Activated T-cell treated with anti-CD3 and anti-CD28 coated beads, Interleukin-2, amount 50 U/mL, for 48 hours (primary cell): Measurements from ENCODE around the gene LPP.
"Not testable (repeated sequence)": the region's sequence is repeated elsewhere in the genome, so short reads cannot be mapped to it uniquely, and the experiment has no call there.

Source experiments
- DNase-seq, 2 experiments: peaks; one replicate each; pipeline ENCODE4 v3.0.0-alpha.2; 2020

LPP gene

DNA sequence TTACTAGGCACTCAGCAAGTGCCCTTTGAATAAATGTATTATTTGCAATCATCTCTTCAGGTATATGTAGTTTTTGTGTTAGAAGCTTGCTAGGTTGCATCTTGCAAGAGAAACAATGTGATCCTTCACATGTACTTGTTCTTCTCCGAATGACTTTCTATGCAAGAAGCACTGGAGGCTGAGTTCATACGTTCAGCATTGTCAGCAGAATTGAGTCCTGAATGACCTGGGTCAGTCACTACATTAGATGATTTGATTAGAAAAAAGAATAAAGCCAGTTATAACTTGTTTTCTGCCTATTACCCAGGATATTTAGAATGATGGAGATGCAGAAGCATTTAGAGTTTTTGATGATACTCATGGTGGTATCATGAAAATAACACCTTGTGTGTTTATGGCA is 538.7 kb downstream of the LPP start:
- no peak for DNase-seq

DNA sequence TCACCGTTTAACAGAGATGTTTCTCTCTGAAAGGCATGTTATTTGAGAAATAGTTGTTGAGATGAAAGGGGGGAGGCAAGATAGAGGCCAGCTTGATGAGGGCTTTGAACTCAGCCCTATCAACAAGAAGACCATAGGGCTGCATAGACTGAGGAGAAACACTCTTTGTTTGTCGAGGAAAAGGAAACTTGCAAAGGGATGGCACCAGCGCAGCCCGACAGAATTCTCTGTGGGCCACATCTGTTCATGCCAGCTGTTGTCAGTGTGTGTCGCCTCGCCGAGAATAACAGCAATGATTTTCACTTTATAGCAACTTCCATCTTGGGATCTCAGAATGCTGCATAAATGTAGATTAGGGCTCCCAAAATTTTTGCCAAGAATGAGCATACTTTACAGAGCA is 539.5 kb downstream of the LPP start:
- DNase-seq: no peak

DNA sequence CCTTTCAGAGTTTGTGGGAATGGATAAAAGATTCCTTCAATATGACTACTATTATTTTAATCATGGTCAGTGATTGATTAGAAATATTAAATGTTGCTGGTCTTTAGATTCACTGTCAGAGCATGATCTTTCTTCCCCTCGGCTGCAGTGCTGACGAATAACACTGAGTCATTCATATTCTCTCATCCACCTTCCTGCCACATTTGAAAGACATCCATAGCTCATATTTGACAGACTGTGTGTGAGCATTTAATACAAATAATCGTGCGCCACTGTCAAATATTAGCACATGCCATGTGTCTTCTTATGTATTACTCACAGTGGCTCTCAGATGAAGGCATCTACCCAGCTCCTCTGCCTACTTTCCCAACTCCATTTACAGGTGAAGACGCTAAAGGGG is 541.3 kb downstream of the LPP start:
- no peak for DNase-seq

GRCh38 chr3:188697127-188697526 is 543.2 kb downstream of the LPP start:
- peak; percentile 45 to 51 for DNase-seq

- DNase-seq: no peak
These were observed 544.5 kb downstream of the LPP start for GRCh38 chr3:188698436-188698835.

- peak; percentile 41 to 51 for DNase-seq
These were observed 546.5 kb downstream of the LPP start for GRCh38 chr3:188700501-188700900.

DNA sequence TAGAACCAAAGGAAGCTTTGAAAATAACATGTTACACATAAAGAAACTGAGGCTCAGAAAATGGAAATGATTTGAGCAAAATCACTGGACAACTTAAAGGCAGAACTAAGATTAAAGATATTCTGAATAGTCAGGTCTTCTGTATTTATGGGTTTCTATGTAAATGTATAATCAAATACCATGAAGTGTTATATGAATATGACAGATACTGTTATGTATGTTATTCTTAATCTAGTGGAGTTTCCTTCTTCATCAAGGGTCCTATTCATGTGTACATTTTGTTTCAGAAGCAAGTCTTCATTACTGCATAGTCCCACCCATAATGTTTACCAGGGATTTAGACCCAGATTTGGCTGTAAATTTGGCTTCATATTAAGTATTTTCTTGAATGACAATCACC is 547.0 kb downstream of the LPP start:
- DNase-seq: no peak

GRCh38 chr3:188701485-188701969 is 547.6 kb downstream of the LPP start:
- no peak for DNase-seq

GRCh38 chr3:188702028-188702427 is 548.1 kb downstream of the LPP start:
- not testable (repeated sequence) for DNase-seq

- no peak for DNase-seq
These were observed 552.2 kb downstream of the LPP start for GRCh38 chr3:188706176-188706575.

GRCh38 chr3:188706599-188706998 is 552.6 kb downstream of the LPP start:
- DNase-seq: no peak

GRCh38 chr3:188707381-188708288 is 553.7 kb downstream of the LPP start:
- DNase-seq: no peak

GRCh38 chr3:188711881-188712247 is 557.9 kb downstream of the LPP start:
- DNase-seq: no peak

- DNase-seq: no peak
These were observed 558.4 kb downstream of the LPP start for GRCh38 chr3:188712248-188712924.

DNA sequence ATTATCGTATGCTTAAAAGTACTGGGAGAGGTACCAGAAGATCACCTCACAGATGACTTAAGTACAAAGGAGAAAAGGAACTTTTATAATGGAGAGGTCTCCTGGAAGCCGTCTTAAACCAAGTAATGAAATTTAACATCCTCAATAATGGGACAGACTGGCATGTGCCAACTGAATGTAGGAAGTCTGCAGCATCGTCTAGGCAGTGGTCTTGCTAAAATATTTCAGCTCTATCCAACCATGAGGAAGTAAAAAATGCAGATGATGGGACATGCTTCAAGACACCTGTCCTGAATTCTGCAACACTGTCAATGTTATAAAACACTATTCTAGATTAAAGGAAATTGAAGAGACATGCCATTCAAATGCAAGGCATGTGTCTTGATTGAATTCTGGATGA is 559.0 kb downstream of the LPP start:
- no peak for DNase-seq

- DNase-seq: no peak
These were observed 565.6 kb downstream of the LPP start for GRCh38 chr3:188719545-188719944.

- no peak for DNase-seq
These were observed 566.3 kb downstream of the LPP start for GRCh38 chr3:188720215-188720614.

DNA sequence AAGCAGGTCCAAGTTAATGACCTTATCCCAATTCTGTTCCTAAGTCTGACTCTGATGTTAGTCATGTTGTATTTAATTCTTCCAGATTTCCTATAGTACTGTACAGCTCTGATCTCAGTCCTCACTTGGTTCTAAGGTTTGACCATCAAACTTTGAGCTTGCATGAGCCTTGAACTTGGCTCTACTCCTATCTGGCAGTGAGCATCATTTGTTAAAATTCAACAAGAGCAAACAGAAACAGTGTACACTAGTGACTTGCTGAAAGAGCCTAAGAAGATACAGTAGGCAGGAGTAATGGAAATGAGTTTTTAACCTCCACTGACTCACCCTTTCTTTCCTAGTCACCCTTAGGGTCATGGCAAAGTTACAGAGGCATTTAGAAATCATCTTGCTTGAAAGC is 566.7 kb downstream of the LPP start:
- DNase-seq: no peak

GRCh38 chr3:188721312-188721711 is 567.4 kb downstream of the LPP start:
- DNase-seq: no peak

DNA sequence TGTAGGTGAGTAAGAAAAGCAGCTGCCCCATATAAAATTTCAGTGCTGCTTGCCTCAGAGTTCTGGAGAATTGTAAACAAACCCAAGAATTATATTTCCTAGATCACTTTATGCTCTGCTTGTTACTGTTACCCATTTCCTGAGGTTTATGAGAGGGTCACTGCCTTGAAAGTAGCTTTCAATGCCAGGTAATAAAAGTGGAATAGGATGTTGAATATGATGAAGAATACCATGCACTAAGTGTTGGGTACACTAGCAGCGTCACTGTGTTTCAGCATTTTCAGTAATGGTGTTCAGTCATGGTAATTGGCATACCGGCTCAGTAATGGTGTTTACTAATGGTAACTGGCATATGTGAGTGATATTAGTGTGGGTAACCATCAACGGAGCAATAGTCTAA is 568.0 kb downstream of the LPP start:
- no peak for DNase-seq

DNA sequence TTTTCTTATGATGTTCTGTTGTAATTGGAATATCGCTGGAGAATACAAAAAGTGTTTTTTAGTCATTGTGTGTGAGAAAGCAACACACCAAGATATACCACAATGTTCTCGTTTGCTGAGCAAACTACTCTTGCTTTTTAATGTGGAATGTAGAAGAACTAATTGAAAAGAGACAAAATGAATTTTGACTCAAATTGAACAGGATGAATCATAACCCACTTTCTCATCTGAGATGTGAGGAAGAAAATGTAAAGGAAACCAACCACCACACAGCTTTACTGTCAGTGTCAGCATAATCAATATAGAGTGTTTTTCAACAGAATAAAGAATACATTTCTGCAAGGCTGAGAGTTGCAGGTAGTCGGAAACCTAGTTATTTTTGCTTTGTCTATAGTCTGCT is 569.0 kb downstream of the LPP start:
- DNase-seq: no peak

DNA sequence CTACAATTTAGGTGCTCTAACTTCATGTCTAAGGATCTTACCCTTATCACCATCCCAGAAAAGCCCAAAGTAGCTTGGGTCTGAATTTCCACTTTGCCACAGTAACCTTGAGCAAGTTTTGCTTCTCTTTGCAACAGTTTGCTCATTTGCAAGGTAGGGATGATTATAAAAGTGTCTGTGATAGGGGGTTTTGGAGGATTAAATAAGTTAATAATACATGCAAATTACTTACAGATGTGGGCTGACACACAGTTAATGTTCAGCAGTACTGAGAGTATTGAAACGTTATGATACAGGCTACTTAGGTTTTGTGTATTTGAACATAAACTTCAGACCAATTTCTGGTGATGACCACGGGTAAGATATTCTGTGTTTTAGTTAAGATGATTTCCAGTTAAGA is 573.1 kb downstream of the LPP start:
- no peak for DNase-seq

- DNase-seq: no peak
These were observed 574.5 kb downstream of the LPP start for GRCh38 chr3:188728371-188728896.

GRCh38 chr3:188729422-188729821 is 575.5 kb downstream of the LPP start:
- no peak for DNase-seq
